Measurements from ENCODE around the gene BST1. TPM values are rescaled to one million over a fixed set of nuclear protein-coding genes. Genes with fewer than 3 reads are reported as not detected.

Gene BST1
- total and polyA plus RNA-seq, 10 of the 15 experiments (the other 5 are each of a cell fraction or from before 2014, with no cell fraction given), result 0.04 to 0.42 (median 0.11) TPM; not detected in 1

- in situ Hi-C loops (cut with MboI), result loop anchor here (10.0 kb wide), 1 partner anchor 654 kb away; the partner anchor contains the start of gene CPEB2
- TF ChIP-seq DPF2 (IDR thresholded peaks at IDR 0.05) (no peak), POLR2AphosphoS2 (IDR thresholded peaks at IDR 0.05; ENCODE audit: low read depth, low read length) (no peak), STAT3 (IDR thresholded peaks at IDR 0.05; ENCODE audit: low read depth, low read length) (no peak), EED (IDR thresholded peaks at IDR 0.05; ENCODE audit: low read depth) (no peak)
- TF ChIP-seq, protein P1, sequence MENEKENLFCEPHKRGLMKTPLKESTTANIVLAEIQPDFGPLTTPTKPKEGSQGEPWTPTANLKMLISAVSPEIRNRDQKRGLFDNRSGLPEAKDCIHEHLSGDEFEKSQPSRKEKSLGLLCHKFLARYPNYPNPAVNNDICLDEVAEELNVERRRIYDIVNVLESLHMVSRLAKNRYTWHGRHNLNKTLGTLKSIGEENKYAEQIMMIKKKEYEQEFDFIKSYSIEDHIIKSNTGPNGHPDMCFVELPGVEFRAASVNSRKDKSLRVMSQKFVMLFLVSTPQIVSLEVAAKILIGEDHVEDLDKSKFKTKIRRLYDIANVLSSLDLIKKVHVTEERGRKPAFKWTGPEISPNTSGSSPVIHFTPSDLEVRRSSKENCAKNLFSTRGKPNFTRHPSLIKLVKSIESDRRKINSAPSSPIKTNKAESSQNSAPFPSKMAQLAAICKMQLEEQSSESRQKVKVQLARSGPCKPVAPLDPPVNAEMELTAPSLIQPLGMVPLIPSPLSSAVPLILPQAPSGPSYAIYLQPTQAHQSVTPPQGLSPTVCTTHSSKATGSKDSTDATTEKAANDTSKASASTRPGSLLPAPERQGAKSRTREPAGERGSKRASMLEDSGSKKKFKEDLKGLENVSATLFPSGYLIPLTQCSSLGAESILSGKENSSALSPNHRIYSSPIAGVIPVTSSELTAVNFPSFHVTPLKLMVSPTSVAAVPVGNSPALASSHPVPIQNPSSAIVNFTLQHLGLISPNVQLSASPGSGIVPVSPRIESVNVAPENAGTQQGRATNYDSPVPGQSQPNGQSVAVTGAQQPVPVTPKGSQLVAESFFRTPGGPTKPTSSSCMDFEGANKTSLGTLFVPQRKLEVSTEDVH (IDR thresholded peaks at IDR 0.05; ENCODE audit: low read depth, partially characterized antibody), result no peak
- TF ChIP-seq, protein P2, sequence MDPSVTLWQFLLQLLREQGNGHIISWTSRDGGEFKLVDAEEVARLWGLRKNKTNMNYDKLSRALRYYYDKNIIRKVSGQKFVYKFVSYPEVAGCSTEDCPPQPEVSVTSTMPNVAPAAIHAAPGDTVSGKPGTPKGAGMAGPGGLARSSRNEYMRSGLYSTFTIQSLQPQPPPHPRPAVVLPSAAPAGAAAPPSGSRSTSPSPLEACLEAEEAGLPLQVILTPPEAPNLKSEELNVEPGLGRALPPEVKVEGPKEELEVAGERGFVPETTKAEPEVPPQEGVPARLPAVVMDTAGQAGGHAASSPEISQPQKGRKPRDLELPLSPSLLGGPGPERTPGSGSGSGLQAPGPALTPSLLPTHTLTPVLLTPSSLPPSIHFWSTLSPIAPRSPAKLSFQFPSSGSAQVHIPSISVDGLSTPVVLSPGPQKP (IDR thresholded peaks at IDR 0.05; ENCODE audit: low read depth, low read length), result no peak
- ATAC-seq (no peak), FAIRE-seq (no peak), DNase-seq (ENCODE audit: low read depth, low spot score) (no peak)
- Histone ChIP-seq H3K27ac (ENCODE audit: control insufficient read depth, insufficient read depth) (no peak overlapping the region), H3K27me3 (replicated peaks in 1 of 2; ENCODE audit: control insufficient read depth in 2 of 2, insufficient read depth in 2 of 2, low read length in 1 of 2) (no peaks in the 10 kb centered on the region), H3K9me3 (replicated peaks; ENCODE audit: control insufficient read depth, insufficient read depth, low read length) (no peaks in the 10 kb centered on the region), H3K9ac (ENCODE audit: control insufficient read depth, insufficient read depth, low read length) (no peak overlapping the region), H3K4me3 (no peak overlapping the region), H3K4me2 (ENCODE audit: control insufficient read depth, insufficient read depth) (no peak overlapping the region), H3K36me3 (ENCODE audit: control insufficient read depth in 2 of 2, insufficient read depth in 2 of 2, low read length in 1 of 2) (no peaks in the 10 kb centered on the region), H3K4me1 (ENCODE audit: control insufficient read depth, insufficient read depth, low read length) (peaks cover 3% of the 10 kb centered on the region; the same call in 1 of the 2 replicates), H4K20me1 (ENCODE audit: control insufficient read depth, insufficient read depth) (no peaks in the 10 kb centered on the region), H2AFZ (ENCODE audit: control insufficient read depth, low read depth, low read length) (no peak overlapping the region), H3K79me2 (ENCODE audit: control insufficient read depth, insufficient read depth, low read length) (peaks cover 14% of the 10 kb centered on the region)
- SMC1A ChIA-PET (ENCODE audit: uncharacterized antibody, unreplicated experiment), result interaction anchor here (1.1 to 1.5 kb wide), 2 partner anchors 8 to 16 kb away, joined by 3 to 4 read pairs; no protein-coding TSS in a partner anchor
- WGBS (ENCODE audit: insufficient coverage, insufficient replicate concordance, low lambda C conversion rate, missing lambda C conversion rate), result 63% methylated on average over 2 of the region's 2 CpGs
- CTCF ChIA-PET, result interaction anchor here (0.5 to 1.0 kb wide), 2 partner anchors 17 to 330 kb away, joined by 3 to 4 read pairs; no protein-coding TSS in a partner anchor
- RAD21 ChIA-PET (ENCODE audit: unreplicated experiment), result no interaction called here
- POLR2A ChIA-PET, result interaction anchor here (1.0 kb wide), 1 partner anchor 17 kb away, joined by 6 read pairs; no protein-coding TSS in a partner anchor
- no TSS peak for BruUV-seq (replicated peaks)
- intact Hi-C loops (cut with micrococcal nuclease; ENCODE audit: unreplicated experiment), result loop anchor here (10.0 kb wide), 2 partner anchors 116 to 1494 kb away; partner anchors contain the start of gene CD38
These were observed 44.1 kb upstream of the BST1 start for GRCh38 chr4:15658781-15659180.
